NCI-H748 (cell line): ENCODE results near the gene LURAP1L.

Experiments used
- DNase-seq: peaks from one replicate; lab custom pipeline; 2025; ENCODE audit not compliant: unreplicated experiment; lab: John Stamatoyannopoulos, UW

LURAP1L gene

GRCh38 chr9:12776513-12777055 is 1.8 kb downstream of the LURAP1L start:
- DNase-seq: peak; percentile 97

- no peak for DNase-seq
These were observed 2.6 kb downstream of the LURAP1L start for GRCh38 chr9:12777121-12778022.

- no peak for DNase-seq
These were observed 3.6 kb downstream of the LURAP1L start for GRCh38 chr9:12778389-12778788.

GRCh38 chr9:12781226-12781733 is 6.5 kb downstream of the LURAP1L start:
- DNase-seq: no peak

- no peak for DNase-seq
These were observed 9.1 kb downstream of the LURAP1L start for GRCh38 chr9:12783767-12784460.

GRCh38 chr9:12784461-12785259 is 9.8 kb downstream of the LURAP1L start:
- peak; percentile 15 for DNase-seq

GRCh38 chr9:12785260-12785770 is 10.5 kb downstream of the LURAP1L start:
- DNase-seq: no peak

- no peak for DNase-seq
These were observed 11.1 kb downstream of the LURAP1L start for GRCh38 chr9:12785941-12786340.

GRCh38 chr9:12790001-12790400 is 15.2 kb downstream of the LURAP1L start:
- no peak for DNase-seq

- no peak for DNase-seq
These were observed 16.1 kb downstream of the LURAP1L start for GRCh38 chr9:12790883-12791282.

- no peak for DNase-seq
These were observed 19.4 kb downstream of the LURAP1L start for GRCh38 chr9:12794101-12794799.

GRCh38 chr9:12796601-12797000 is 21.8 kb downstream of the LURAP1L start:
- DNase-seq: no peak

GRCh38 chr9:12797037-12797436 is 22.2 kb downstream of the LURAP1L start:
- DNase-seq: no peak

GRCh38 chr9:12798066-12798770 is 23.4 kb downstream of the LURAP1L start:
- peak; percentile 49 for DNase-seq

GRCh38 chr9:12801187-12801586 is 26.4 kb downstream of the LURAP1L start:
- DNase-seq: no peak

GRCh38 chr9:12801663-12802062 is 26.8 kb downstream of the LURAP1L start:
- no peak for DNase-seq

GRCh38 chr9:12802093-12802492 is 27.3 kb downstream of the LURAP1L start:
- no peak for DNase-seq

- no peak for DNase-seq
These were observed 33.7 kb downstream of the LURAP1L start for GRCh38 chr9:12808569-12808968.

GRCh38 chr9:12809720-12810119 is 34.9 kb downstream of the LURAP1L start:
- DNase-seq: peak; percentile 36
